Activated T-cell treated with anti-CD3 and anti-CD28 coated beads for 4 hours (primary cell): ENCODE results near the gene MYBPC3.
"Not testable (repeated sequence)": the region's sequence is repeated elsewhere in the genome, so short reads cannot be mapped to it uniquely, and the experiment has no call there.

Source experiments
- DNase-seq: peaks from one replicate; pipeline ENCODE4 v3.0.0-alpha.2; 2020

MYBPC3 gene

DNA sequence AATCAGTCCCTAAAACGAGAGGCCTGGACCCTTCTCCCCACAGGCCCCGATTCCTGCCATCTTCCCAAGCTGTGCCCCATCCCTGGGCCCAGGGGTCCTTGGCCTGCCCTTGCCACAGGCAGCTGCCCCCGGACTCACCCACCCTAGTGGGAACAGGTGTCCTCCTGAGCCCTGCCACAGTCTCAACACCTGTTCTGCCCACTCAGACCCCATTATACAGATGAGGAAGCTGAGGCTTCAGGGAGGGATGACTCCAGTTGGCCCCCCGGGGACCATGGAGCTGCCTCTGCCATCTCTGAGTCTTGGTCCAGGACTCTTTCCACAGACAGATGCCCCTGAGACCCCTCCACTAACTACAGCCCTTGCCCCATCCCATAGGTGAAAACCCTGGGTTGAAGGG is 15.9 kb downstream of the MYBPC3 start:
- no peak for DNase-seq

DNA sequence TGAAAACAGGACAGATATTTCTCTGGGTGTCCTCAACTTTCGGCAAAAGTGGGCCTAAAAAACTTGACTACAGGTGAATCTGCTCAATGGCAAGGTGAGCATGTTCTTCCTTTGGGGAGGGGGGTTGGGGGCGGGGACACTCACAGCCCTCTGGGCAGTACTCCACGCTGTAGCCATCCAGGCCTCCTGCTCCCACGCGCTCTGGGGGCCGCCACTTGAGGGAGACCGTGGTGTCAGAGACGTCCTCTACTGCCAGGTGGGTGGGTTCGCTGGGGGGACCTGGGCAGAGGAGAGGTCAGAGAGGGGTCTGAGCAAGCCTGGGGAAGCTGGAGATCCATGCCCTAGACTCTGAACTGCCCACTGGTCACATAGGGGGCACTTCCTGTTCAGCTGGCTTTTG is 16.8 kb downstream of the MYBPC3 start:
- no peak for DNase-seq

GRCh38 chr11:47334699-47335411 is 17.6 kb downstream of the MYBPC3 start:
- DNase-seq: not testable (repeated sequence)

DNA sequence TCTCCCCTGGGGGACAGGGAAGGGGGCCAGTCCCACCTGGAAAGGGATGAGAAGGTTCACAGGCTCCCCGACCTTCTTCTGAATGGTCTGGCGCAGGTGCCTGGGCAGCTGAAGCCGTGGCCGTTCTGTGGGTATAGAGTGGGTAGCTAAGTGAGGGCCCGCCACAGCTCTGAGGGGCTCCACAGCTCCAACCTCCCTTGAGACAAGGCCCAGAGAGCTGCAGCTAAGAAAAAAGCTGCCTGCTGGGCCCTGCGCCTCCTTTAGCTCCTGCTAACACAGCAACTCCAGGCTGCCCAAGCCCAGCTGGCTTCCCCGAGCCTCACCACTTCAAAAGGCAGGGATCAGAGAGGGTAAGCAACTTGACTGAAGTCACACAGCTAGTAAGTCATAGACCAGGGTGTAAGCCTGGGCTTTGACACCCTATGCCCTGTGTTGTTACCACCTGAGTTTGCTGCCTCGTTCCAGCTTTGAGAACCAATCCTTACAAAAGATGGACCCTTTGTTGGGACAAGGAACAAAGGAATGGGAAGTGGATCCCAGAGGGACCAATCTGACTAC is 18.5 kb downstream of the MYBPC3 start:
- DNase-seq: no peak

- DNase-seq: no peak
Observed at GRCh38 chr11:47333526-47333845, 19.0 kb downstream of the MYBPC3 start.

DNA sequence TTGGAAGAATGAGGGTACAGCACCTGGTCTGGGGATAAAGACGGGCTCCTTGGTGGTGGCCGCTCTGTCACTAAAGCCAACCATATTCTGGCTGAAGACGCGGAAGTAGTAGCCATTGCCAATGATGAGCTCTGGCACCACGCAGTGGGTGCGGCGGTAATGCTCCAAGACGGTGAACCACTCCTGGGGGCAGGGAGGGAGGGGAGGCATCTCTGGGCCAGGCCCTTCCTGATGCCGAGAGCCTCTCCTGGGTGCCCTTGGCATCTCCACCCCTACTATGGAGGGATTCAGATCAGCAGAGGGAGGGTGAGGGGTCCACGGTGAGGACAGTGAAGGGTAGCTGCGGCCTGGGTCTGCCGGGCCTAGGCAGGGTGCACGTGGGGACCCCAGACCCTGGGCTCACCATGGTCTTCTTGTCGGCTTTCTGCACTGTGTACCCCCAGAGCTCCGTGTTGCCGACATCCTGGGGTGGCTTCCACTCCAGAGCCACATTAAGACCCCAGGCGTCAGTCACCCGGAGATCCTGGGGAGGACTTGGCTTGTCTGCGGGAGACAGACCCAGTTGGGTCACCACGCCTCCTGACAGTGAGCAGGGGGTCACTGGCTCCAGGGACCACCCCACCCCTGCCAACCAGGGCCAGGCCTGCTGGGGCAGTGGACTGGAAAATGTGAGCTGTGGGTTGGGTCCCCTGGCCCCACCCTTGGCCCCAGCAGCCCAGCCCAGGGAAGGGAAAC is 19.5 kb downstream of the MYBPC3 start:
- no peak for DNase-seq

DNA sequence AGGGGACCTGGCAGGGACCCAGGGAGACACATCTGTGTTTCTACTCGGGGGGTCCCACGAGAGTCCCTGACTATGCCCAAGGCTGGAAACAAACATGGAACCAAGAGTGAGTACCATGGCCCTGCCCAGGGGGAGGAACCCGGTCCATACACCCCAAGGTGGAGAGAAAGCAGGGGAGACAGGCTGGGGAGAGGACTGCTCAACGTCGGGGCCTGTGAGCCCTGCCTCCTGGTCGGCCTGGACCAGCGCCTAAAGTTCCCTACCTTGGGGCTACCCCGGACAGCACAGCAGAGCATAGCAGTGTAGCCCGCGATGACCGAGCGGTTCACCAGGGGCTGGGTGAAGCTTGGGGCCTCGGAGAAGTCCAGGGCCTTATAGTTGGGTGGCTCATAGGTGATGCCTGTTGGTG is 20.2 kb downstream of the MYBPC3 start:
- no peak for DNase-seq

DNA sequence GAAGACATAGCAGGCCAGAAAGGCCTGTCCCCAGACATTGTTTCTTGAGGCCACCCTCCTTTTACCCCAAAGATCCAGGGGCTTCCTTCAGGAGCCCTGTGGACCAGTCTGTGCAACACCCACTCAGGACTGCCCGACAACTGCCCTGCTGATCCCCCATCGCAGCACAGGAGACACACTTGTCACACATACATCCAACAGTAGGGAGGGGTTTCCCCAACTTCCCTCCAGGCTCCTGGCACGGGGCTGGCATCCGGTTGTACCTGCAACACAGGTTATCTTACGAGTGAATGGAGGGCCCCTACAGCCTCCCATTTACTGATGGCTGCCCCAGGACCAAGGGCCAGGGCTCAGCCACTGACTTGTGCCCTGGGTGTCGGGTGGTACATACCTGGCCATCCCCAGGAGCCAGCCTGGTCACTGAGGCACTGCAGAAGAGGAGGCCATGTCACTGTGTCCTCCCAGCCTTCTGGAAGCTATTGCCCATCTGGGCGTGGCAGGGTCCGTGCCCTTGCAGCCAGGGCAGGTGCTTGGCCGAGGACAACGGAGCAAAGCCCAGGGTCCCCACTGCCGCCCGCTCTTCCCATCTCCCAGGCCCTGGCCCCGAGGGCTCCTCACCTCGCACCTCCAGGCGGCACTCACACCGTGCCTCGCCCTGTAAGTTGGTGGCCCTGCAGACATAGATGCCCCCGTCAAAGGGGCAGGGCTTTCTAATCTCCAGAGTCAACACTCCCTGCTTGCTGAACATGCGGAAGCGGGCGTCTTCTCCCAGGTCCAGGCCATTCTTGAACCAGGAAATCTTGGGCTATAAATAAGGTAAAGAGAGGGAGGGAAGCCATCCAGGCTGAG is 20.8 kb downstream of the MYBPC3 start:
- DNase-seq: no peak

DNA sequence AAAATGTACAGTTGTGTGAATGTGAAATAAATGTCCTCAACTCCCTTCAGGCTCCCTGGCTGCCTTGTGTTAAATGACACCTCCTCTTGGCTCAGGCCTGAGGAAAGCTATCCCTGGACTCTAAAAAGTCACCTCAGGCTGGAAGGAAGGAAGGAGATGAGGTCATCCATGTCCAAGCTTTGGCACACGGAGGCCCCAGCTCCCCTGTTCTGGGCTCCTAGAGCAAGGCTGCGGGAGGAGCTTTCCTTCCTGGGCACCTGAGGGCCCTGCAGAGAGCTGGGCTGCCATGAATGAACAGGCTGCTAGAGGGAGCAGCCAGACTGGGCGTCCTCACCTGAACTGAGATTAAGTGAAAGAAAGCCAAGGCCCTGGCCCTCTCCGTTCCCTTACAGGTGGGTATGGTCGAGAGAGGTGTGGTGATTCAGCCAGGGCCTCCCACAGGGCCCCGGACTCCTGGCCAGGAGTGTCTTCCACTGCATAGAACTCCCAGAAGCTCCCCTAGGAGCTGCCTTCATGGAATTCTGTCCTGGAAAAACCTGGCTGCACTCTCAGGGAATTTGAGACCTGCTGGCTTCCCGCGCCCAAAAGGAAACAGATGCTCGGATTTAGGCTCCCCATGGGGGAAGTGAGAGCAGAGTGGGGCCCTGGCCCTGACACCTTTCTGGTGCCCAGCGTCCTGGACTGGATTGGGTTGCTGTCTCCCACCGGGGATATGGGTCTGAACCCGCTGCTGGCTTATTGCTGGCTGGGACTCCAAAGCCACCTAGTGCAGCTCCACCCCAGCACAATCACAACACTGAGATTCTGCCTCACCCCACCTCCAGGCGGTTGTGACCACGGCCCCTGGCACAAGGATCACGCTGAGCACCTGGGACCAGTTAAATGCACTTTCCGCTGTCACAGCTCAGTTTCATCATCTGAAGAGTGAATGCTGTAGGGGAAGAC is 22.2 kb downstream of the MYBPC3 start:
- DNase-seq: no peak

DNA sequence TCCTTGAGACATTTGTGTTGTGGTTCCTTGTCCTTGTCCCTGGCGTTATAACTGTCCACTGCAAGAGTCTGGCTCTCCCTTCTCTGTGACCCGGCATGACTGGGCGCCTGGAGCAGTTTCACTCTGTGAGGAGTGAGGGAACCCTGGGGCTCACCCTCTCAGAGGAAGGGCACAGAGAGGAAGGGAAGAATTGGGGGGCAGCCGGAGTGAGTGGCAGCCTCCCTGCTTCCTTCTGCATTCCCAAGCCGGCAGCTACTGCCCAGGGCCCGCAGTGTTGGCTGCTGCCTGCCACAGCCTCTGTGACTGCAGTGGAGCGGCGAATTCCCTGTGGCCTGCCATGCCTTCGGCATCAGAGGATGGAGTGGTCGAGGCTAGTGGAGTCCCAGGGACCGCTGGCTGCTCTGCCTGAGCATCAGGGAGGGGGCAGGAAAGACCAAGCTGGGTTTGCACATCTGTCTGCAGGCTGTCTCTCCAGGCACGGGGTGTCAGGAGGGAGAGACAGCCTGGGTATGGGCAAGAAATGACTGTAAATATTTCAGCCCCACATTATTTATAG is 23.0 kb downstream of the MYBPC3 start:
- DNase-seq: no peak

DNA sequence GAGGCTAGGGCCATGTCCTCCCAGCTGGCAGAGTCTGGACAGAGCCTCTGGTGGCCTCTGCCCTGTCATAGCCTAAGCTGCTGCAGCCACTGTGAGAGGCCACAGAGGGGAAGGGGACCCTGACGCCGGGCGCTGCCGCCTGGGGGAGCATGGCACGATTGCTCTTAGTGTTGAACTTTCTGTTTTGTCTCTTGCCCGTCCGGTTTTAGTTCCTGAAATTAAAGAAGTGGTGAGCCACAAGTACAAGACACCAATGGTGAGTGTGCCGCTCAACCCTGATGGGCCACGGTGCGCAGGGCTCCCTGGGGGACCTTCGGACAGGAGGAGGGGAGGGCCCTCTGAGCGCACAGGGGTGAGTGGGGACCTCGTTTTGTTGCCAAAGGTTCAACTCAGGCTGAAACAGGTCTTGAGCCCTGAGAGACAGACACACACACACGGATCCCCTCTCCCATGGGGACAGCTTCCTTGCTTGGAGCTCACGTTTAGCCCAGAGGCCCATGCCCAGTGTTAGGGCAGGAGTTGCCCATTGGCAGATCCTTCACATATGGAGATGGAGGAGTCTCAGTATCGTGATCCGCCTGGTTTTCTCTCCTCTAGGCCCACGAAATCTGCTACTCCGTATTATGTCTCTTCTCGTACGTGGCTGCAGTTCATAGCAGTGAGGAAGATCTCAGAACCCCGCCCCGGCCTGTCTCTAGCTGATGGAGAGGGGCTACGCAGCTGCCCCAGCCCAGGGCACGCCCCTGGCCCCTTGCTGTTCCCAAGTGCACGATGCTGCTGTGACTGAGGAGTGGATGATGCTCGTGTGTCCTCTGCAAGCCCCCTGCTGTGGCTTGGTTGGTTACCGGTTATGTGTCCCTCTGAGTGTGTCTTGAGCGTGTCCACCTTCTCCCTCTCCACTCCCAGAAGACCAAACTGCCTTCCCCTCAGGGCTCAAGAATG is 23.8 kb downstream of the MYBPC3 start:
- no peak for DNase-seq

DNA sequence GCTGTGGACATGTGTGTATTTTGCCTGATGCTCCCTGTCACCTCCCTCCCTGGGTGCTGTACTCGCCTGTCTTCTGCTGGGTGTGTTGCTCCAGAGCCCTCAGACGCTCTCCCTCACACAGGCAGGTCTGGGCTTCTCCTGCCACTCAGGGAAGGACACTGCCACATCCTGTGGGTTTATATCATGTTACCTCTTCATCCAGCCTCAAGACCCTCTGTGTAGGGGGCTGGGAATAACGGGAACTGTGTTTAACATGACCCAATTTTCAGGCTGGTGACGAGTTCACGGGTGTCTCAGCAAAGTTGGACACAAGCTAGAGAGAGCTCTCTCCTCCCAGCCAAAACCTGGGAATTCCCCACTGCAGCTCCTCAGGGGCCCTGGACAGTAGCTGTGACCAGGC is 24.6 kb downstream of the MYBPC3 start:
- DNase-seq: no peak

- no peak for DNase-seq
Observed at GRCh38 chr11:47327025-47327424, 25.5 kb downstream of the MYBPC3 start.

DNA sequence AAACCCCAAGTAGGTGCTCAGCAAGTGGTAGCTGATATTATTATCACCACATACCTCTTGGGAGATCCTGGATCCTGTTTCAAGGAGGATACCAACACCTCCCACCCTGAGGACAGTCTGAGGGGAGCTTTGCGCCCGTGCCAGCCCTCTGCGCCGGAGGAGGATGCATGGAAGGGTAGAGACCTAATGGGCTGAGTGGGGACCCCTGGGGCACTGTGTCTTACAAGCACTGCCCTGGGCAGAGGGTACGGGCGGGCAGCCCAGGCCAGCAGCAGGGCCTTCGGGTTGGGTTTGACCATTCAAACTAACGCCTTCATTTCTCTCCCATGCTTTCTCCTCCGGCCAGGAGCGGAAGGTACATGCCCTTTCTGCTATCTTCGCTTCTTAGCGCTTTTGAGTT is 26.3 kb downstream of the MYBPC3 start:
- DNase-seq: no peak

DNA sequence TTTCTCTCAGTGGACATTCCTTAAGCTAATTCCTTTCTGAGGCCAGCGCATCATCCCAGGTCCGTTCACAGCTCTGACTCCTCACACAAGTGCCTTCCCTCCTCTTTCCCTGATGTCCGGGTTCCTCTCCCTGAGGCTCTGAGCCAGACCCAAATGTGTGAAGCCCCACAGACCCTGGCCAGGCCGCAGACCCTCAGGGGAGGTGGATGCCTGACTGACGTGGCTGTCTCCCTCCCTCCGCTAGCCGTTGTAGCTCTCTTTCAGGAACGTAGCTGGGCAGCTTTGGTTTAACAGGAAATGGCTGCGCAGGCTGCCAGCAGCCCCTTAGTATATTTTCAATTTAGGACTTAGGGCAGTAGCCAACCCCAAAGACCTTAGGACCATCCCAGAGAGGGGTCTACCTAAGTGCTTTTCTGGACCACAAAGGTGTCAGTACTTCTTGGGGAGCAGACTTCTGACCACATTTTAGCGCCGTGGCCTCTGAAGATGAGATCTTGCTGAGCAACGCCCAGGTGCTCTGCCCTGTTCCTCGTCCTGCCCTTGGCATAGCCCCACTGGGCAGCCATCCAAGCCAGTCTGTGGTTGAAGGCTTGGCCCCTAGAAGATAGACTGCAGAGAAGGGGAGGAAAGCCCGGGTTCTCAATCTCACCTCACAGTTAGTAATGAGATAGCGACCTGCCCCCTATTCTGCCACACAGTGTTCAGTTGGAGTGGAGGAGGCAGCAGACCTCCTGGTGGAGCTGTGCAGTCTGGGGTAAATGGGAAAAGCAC is 27.0 kb downstream of the MYBPC3 start:
- no peak for DNase-seq

DNA sequence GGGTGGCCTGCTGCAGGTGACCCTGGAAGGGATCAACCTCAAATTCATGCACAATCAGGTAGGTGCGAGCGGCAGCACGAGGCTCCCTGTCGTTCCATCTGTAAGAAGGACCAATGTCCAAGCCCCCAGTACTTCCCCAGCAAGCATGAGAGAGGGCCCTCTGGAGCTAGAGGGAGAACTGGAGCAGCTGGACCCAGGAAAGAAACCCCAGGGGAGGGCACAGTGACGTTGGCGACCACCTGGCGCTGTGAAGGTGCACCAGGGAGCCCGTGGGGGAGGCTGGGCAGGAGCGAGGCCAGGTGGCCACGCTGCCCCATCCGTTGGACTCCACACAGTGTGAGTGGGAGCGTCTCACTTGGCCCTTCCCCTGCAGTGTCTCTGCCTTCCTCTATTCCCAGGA is 28.0 kb downstream of the MYBPC3 start:
- no peak for DNase-seq

- no peak for DNase-seq
Observed at GRCh38 chr11:47318166-47318565, 34.3 kb downstream of the MYBPC3 start.

GRCh38 chr11:47317064-47317828 is 35.3 kb downstream of the MYBPC3 start:
- DNase-seq: no peak

GRCh38 chr11:47316501-47316900 is 36.0 kb downstream of the MYBPC3 start:
- DNase-seq: not testable (repeated sequence)
